SH-SY5Y (cell line): ENCODE data around the gene SLC38A4.

Source experiments
- GATA2 ChIP-seq: IDR thresholded peaks from 2 replicates; pipeline ENCODE4 v1.6.1; 2011; ENCODE audit warnings: mild to moderate bottlenecking, low read depth, low read length
- GATA3 ChIP-seq: IDR thresholded peaks from 2 replicates; pipeline ENCODE4 v1.6.1; 2011; ENCODE audit warnings: low read depth, mild to moderate bottlenecking, low read length, moderate library complexity

DNA sequence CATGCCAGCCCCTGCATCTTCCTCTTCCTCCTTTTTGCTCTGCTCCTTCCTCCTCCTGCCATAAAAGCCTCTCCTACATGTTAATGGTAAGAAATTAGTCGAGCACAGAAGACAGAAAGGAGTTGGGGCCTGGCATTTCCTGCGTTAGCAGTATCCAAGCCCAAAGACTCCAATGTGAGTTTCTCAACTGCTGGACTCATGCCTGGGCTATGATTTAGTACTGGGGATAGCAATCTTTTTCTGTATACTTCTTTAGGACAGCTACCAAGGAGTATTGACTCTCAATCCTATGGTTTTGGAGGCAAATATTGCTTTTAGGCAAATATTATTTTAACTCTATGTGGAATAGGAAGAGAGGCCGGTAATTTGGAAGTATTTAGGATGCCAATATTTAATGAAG is 18.0 kb upstream of the SLC38A4 start:
- TF ChIP-seq GATA3 = no peak
- no peak for TF ChIP-seq GATA2
